ENCODE measurements around the gene TBL2. TPM values are rescaled to one million over a fixed set of nuclear protein-coding genes. Genes with fewer than 3 reads are reported as not detected.

The TBL2 gene
- total and polyA plus RNA-seq, 7 experiments from 2014 or later: 19.2 to 40.9 (median 29.0) TPM

DNA sequence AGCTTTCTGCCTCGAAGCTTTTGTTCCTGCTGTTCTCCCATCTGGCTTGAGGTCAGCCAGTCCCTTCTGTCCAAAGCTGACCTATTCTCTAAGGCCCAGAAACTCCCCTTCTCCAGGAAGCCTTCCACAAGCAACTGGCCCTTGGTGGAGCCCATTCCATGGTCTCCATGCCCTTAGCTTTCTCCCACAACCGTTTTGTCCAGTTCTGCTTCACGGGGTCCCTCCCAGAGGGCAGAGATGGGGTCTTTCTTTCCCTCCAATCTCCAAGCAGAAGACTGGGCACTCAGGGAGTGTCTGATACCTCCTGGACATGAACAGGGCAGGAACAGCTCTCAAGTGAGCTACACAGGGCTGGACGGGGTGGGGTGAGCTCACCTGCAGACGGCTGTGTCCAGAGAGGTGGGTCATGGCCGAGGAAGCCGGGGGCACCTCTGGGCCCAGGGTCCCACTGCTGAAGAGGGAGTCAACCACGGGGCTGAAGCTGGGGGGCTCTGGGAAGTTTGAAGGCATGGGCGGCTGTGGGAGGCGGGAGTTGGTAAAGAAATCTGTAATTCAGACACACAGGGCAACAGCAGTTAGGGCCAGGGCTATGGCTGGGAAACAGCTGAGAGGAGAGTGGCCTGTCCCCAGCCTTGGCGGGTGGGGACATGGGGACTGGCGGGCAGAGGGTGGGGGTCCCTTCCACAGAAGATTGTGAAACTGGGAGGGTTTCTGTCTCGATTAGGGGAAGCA is 20.9 kb upstream of the TBL2 start:
- Histone ChIP-seq H3K27ac (ENCODE audit: low read depth, low read length) (no peak overlapping the region), H3K27me3 (ENCODE audit: control insufficient read depth in 2 of 2, insufficient read depth in 2 of 2, low read length in 2 of 2) (no peaks in the 10 kb centered on the region), H3K9me3 (ENCODE audit: control insufficient read depth in 2 of 3, low read length in 3 of 3) (no peaks in the 10 kb centered on the region), H3K4me3 (ENCODE audit: low read length) (no peak overlapping the region), H3K4me1 (ENCODE audit: control insufficient read depth in 2 of 2, insufficient read depth in 2 of 2, low read length in 2 of 2) (no peaks in the 10 kb centered on the region), H3K36me3 (ENCODE audit: control insufficient read depth in 2 of 3, insufficient read depth in 3 of 3, low read length in 3 of 3) (no peaks in the 10 kb centered on the region)
- peaks cover 0 to 7% (median 0%) of the 10 kb centered on the region in 5 donors for H3K36me3 Mint-ChIP-seq
- no peak overlapping the region for H3K4me3 Mint-ChIP-seq
- POLR2A ChIA-PET: no interaction called here
- no peaks in the 10 kb centered on the region for H3K9me3 Mint-ChIP-seq
- H3K4me1 Mint-ChIP-seq: peaks cover 0 to 3% (median 0%) of the 10 kb centered on the region in 7 donors
- H3K27ac Mint-ChIP-seq: no peak overlapping the region
- intact Hi-C loops (cut with micrococcal nuclease): no loop called here
- no peak for DNase-seq
- no peak for ATAC-seq
- CTCF ChIA-PET: interaction anchor here (0.6 to 1.0 kb wide), 3 partner anchors 8 to 136 kb away, joined by 3 to 4 read pairs (median 3); no protein-coding TSS in a partner anchor
- H3K27me3 Mint-ChIP-seq: peaks cover 7 to 20% (median 8%) of the 10 kb centered on the region in 5 donors

- ChIA-PET POLR2A (no interaction called here), CTCF (interaction anchor here (1.0 kb wide), 1 partner anchor 9 kb away, joined by 3 read pairs; no protein-coding TSS in a partner anchor)
- no peak for DNase-seq
- H3K27ac ChIP-seq (ENCODE audit: low read depth, low read length): no peak overlapping the region
- no peaks in the 10 kb centered on the region for H3K9me3 ChIP-seq (ENCODE audit: control insufficient read depth in 2 of 3, low read length in 3 of 3)
- H3K9me3 Mint-ChIP-seq: no peaks in the 10 kb centered on the region
- intact Hi-C loops (cut with micrococcal nuclease): no loop called here
- H3K27ac Mint-ChIP-seq: no peak overlapping the region
- no peak for ATAC-seq
- no peaks in the 10 kb centered on the region for H3K27me3 ChIP-seq (ENCODE audit: control insufficient read depth in 2 of 2, insufficient read depth in 2 of 2, low read length in 2 of 2)
- H3K27me3 Mint-ChIP-seq: peaks cover 7 to 20% (median 8%) of the 10 kb centered on the region in 5 donors
- H3K4me1 Mint-ChIP-seq: peaks cover 0 to 3% (median 0%) of the 10 kb centered on the region in 7 donors
- H3K4me1 ChIP-seq (ENCODE audit: control insufficient read depth in 2 of 2, insufficient read depth in 2 of 2, low read length in 2 of 2): no peaks in the 10 kb centered on the region
- no peak overlapping the region for H3K4me3 ChIP-seq (ENCODE audit: low read length)
- no peak overlapping the region for H3K4me3 Mint-ChIP-seq
- H3K36me3 Mint-ChIP-seq: peaks cover 0 to 7% (median 0%) of the 10 kb centered on the region in 5 donors
- no peaks in the 10 kb centered on the region for H3K36me3 ChIP-seq (ENCODE audit: control insufficient read depth in 2 of 3, insufficient read depth in 3 of 3, low read length in 3 of 3)
Measured at GRCh38 chr7:73597978-73598782, 19.8 kb upstream of the TBL2 start.

- intact Hi-C loops (cut with micrococcal nuclease): no loop called here
- H3K4me1 Mint-ChIP-seq: peaks cover 0 to 1% (median 0%) of the 10 kb centered on the region in 7 donors
- peaks cover 8 to 20% (median 9%) of the 10 kb centered on the region in 5 donors for H3K27me3 Mint-ChIP-seq
- ATAC-seq (no peak), DNase-seq (no peak)
- Histone ChIP-seq H3K4me1 (ENCODE audit: control insufficient read depth in 2 of 2, insufficient read depth in 2 of 2, low read length in 2 of 2) (no peaks in the 10 kb centered on the region), H3K36me3 (ENCODE audit: control insufficient read depth in 2 of 3, insufficient read depth in 3 of 3, low read length in 3 of 3) (no peaks in the 10 kb centered on the region), H3K27ac (ENCODE audit: low read depth, low read length) (no peak overlapping the region), H3K4me3 (ENCODE audit: low read length) (no peak overlapping the region), H3K27me3 (ENCODE audit: control insufficient read depth in 2 of 2, insufficient read depth in 2 of 2, low read length in 2 of 2) (no peaks in the 10 kb centered on the region), H3K9me3 (ENCODE audit: control insufficient read depth in 2 of 3, low read length in 3 of 3) (no peaks in the 10 kb centered on the region)
- H3K36me3 Mint-ChIP-seq: peaks cover 0 to 7% (median 0%) of the 10 kb centered on the region in 5 donors
- H3K4me3 Mint-ChIP-seq: no peak overlapping the region
- H3K9me3 Mint-ChIP-seq: peaks cover 0 to 1% (median 0%) of the 10 kb centered on the region in 11 donors
- POLR2A ChIA-PET: no interaction called here
- CTCF ChIA-PET: interaction anchor here (0.6 kb wide), 1 partner anchor 139 kb away, joined by 3 read pairs; no protein-coding TSS in a partner anchor
- no peak overlapping the region for H3K27ac Mint-ChIP-seq
Measured at GRCh38 chr7:73596191-73597065, 18.0 kb upstream of the TBL2 start.

DNA sequence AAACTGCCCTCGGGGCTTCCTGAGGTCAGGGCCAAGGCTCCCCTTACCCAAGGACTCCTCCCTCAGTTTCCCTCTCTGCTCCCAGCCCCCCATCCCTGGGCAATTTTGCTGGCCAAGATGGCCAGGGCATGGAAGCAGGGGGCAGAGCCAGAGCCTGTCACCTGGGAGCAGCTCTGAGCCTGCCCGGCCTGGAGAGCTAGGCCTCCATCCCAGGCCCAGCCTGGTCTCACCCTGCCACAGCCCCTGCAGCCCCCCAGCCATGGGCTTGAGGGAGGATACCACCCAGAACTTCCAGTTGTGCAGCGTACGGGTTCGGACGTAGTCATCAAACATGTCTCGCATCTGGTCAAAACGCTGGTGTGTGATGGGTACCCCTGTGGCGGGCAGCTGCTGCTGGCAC is 17.0 kb upstream of the TBL2 start:
- no peak for DNase-seq
- ATAC-seq: no peak
- Mint-ChIP-seq H3K9me3 (peaks cover 0 to 1% (median 0%) of the 10 kb centered on the region in 11 donors), H3K27me3 (peaks cover 8 to 20% (median 9%) of the 10 kb centered on the region in 5 donors), H3K4me1 (peaks cover 0 to 1% (median 0%) of the 10 kb centered on the region in 7 donors), H3K4me3 (no peak overlapping the region), H3K27ac (no peak overlapping the region), H3K36me3 (peaks cover 0 to 7% (median 0%) of the 10 kb centered on the region in 5 donors)
- H3K4me3 ChIP-seq (ENCODE audit: low read length): no peak overlapping the region
- no peaks in the 10 kb centered on the region for H3K9me3 ChIP-seq (ENCODE audit: control insufficient read depth in 2 of 3, low read length in 3 of 3)
- ChIA-PET CTCF (interaction anchor here (0.6 to 1.0 kb wide), 2 partner anchors 10 to 140 kb away, joined by 3 to 4 read pairs; no protein-coding TSS in a partner anchor), POLR2A (no interaction called here)
- H3K36me3 ChIP-seq (ENCODE audit: control insufficient read depth in 2 of 3, insufficient read depth in 3 of 3, low read length in 3 of 3): no peaks in the 10 kb centered on the region
- no peaks in the 10 kb centered on the region for H3K4me1 ChIP-seq (ENCODE audit: control insufficient read depth in 2 of 2, insufficient read depth in 2 of 2, low read length in 2 of 2)
- no peaks in the 10 kb centered on the region for H3K27me3 ChIP-seq (ENCODE audit: control insufficient read depth in 2 of 2, insufficient read depth in 2 of 2, low read length in 2 of 2)
- intact Hi-C loops (cut with micrococcal nuclease): no loop called here
- H3K27ac ChIP-seq (ENCODE audit: low read depth, low read length): no peak overlapping the region

DNA sequence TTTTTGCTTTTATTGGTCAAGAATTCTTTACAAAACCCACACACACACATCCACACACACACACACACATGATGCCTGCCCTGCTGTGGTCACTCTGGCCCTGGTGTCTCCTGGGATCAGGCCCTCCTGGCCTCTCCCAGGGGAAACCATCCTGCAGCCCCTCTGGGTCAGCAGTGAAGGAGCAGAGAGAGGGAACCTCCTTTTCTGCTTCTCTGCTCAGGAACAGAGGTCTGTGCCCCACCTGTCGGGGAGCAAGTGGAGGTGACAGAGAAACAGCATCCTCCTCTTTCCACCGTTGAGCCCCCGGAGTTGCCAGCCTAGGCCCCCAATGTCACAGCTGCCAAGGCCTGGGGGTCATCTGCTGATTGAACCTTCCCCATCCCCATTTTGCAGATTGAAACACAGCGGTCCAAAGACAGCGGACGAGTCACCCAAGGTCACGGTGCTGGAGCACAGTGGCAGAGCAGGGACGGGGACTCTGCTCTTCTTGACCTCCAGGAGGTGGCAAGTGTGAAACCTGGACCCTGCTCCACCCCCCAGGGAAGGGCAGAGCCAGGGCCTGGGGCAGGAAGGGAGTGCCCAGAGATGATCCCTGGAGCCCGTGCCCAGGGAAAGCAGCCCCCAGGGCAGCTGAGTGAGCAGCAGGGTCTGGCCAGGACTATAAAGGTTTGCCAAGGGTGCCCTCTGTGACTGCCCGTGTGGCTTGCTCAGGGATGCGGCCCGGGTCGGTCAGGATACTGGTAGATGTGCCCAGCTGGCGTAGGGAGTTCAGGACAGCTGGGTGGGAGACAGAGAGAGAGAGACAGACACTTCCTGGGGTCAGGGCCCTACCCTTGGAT is 15.0 kb upstream of the TBL2 start:
- DNase-seq: no peak
- Histone ChIP-seq H3K27ac (ENCODE audit: low read depth, low read length) (no peak overlapping the region), H3K4me1 (ENCODE audit: control insufficient read depth in 2 of 2, insufficient read depth in 2 of 2, low read length in 2 of 2) (no peaks in the 10 kb centered on the region), H3K36me3 (ENCODE audit: control insufficient read depth in 2 of 3, insufficient read depth in 3 of 3, low read length in 3 of 3) (no peaks in the 10 kb centered on the region), H3K9me3 (ENCODE audit: control insufficient read depth in 2 of 3, low read length in 3 of 3) (no peaks in the 10 kb centered on the region), H3K4me3 (ENCODE audit: low read length) (no peak overlapping the region), H3K27me3 (ENCODE audit: control insufficient read depth in 2 of 2, insufficient read depth in 2 of 2, low read length in 2 of 2) (no peaks in the 10 kb centered on the region)
- no peak for ATAC-seq
- H3K27me3 Mint-ChIP-seq: peaks cover 7 to 12% (median 8%) of the 10 kb centered on the region in 5 donors
- intact Hi-C loops (cut with micrococcal nuclease): no loop called here
- CTCF ChIA-PET: no interaction called here
- H3K9me3 Mint-ChIP-seq: peaks cover 0 to 1% (median 0%) of the 10 kb centered on the region in 11 donors
- no peak overlapping the region for H3K4me3 Mint-ChIP-seq
- no peaks in the 10 kb centered on the region for H3K4me1 Mint-ChIP-seq
- POLR2A ChIA-PET: no interaction called here
- H3K27ac Mint-ChIP-seq: no peak overlapping the region
- peaks cover 0 to 7% (median 0%) of the 10 kb centered on the region in 5 donors for H3K36me3 Mint-ChIP-seq
